Measurements from ENCODE around the gene DNAJC9. TPM values are rescaled to one million over a fixed set of nuclear protein-coding genes. Genes with fewer than 3 reads are reported as not detected.

Gene DNAJC9
- total RNA-seq, 4 donors from 2014 or later: 10.5 to 19.9 (median 17.4) TPM

GRCh38 chr10:73209705-73210104, 37.4 kb downstream of the DNAJC9 start:
- DNase-seq (ENCODE audit: low spot score in 2 of 2): no peak
- intact Hi-C loops (cut with DNase I; ENCODE audit: low total_unique reads): no loop called here
- 45 to 53% methylated on average over 1 of the region's 1 CpG for WGBS, 2 donors
- H3K4me3 ChIP-seq (ENCODE audit: low read depth, poor library complexity, severe bottlenecking): no peak overlapping the region
- TF ChIP-seq CTCF (IDR thresholded peaks at IDR 0.05) (no peak), POLR2A (IDR thresholded peaks at IDR 0.05) (no peak)

- DNase-seq (ENCODE audit: low spot score in 2 of 2): peak in 1 of 2 donors; percentile 22
- no peak overlapping the region for H3K4me3 ChIP-seq (ENCODE audit: low read depth, poor library complexity, severe bottlenecking)
- intact Hi-C loops (cut with DNase I; ENCODE audit: low total_unique reads): no loop called here
- 39 to 44% methylated on average over 2 of the region's 2 CpGs for WGBS, 2 donors
- TF ChIP-seq CTCF (IDR thresholded peaks at IDR 0.05) (no peak), POLR2A (IDR thresholded peaks at IDR 0.05) (no peak)
Observed at GRCh38 chr10:73207883-73208282, 39.2 kb downstream of the DNAJC9 start.

DNA sequence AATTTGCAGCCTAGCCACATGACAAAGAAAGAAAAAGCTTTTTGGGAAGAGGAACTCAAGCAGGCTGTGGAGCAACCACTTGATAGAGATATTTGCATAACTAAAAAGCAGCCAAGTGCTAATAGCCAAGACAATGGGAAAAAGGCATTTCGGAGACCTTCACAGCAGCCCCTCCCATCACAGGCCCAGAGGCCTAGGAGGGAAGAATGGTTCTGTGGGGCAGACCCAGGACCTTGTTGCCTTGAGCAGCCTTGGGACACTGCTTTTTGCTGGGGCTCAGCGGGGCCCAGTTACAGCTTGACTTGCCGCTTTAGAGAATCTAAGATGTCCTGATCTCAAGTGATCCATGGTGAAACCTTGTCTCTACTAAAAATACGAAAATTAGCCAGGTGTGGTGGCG, 40.7 kb downstream of the DNAJC9 start:
- H3K4me3 ChIP-seq (ENCODE audit: low read depth, poor library complexity, severe bottlenecking): no peak overlapping the region
- TF ChIP-seq POLR2A (IDR thresholded peaks at IDR 0.05): no peak
- TF ChIP-seq CTCF (IDR thresholded peaks at IDR 0.05): no peak
- intact Hi-C loops (cut with DNase I; ENCODE audit: low total_unique reads): no loop called here
- 96 to 97% methylated on average over 5 of the region's 5 CpGs for WGBS, 2 donors
- DNase-seq (ENCODE audit: low spot score in 2 of 2): no peak

DNA sequence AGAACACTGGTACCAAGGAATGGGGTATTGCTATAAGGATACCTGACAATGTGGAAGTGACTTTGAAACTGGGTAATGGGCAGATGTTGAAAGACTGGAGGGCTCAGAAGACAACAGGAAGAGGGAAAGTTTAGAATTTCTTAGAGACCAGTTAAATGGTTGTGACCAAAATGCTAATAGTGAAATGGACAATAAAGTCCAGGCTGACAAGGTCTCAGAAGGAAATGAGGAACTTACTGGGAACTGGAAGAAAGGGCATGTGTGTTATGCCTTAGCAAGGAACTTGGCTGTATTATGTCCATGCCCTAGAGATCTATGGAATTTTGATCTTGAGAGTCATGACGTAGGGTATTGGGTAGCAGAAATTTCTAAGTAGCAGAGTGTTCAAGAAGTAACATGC, 41.2 kb downstream of the DNAJC9 start:
- DNase-seq (ENCODE audit: low spot score in 2 of 2): no peak
- no peak overlapping the region for H3K4me3 ChIP-seq (ENCODE audit: low read depth, poor library complexity, severe bottlenecking)
- WGBS, 2 donors: 100% methylated on average over 1 of the region's 1 CpG
- intact Hi-C loops (cut with DNase I; ENCODE audit: low total_unique reads): no loop called here
- TF ChIP-seq POLR2A (IDR thresholded peaks at IDR 0.05) (no peak), CTCF (IDR thresholded peaks at IDR 0.05) (no peak)

GRCh38 chr10:73205081-73205480, 42.0 kb downstream of the DNAJC9 start:
- TF ChIP-seq POLR2A (IDR thresholded peaks at IDR 0.05) (no peak), CTCF (IDR thresholded peaks at IDR 0.05) (no peak)
- intact Hi-C loops (cut with DNase I; ENCODE audit: low total_unique reads): no loop called here
- no peak for DNase-seq (ENCODE audit: low spot score in 2 of 2)
- WGBS, 2 donors: 88 to 94% methylated on average over 3 of the region's 3 CpGs
- H3K4me3 ChIP-seq (ENCODE audit: low read depth, poor library complexity, severe bottlenecking): no peak overlapping the region

Other genes starting within 250 kb of the DNAJC9 start
- 10 to 100 TPM; 14.3 to 29.5 (median 20.5) TPM for gene P4HA1, start 150.4 kb downstream of the DNAJC9 start, total RNA-seq
- 1 to 10 TPM; 1.3 to 3.6 (median 2.9) TPM for gene NUDT13, start 136.8 kb downstream of the DNAJC9 start, total RNA-seq
- 10 to 100 TPM; 29.8 to 35.4 (median 31.3) TPM for gene ECD, start 79.2 kb downstream of the DNAJC9 start, total RNA-seq
- 10 to 100 TPM; 12.4 to 21.7 (median 16.3) TPM for gene FAM149B1, start 79.1 kb downstream of the DNAJC9 start, total RNA-seq
- 10 to 100 TPM; 25.3 to 43.3 (median 40.0) TPM for gene MRPS16, start 5.4 kb upstream of the DNAJC9 start, total RNA-seq
- gene CFAP70, start 111.6 kb upstream of the DNAJC9 start, total RNA-seq: 1 to 10 TPM in 3 of 4 donors, under 1 TPM in 1; 0.94 to 7.0 (median 1.8) TPM
- 100 to 1,000 TPM in 2 of 4 donors, 10 to 100 TPM in 2; 73.7 to 104 (median 98.8) TPM for gene ANXA7, start 166.8 kb upstream of the DNAJC9 start, total RNA-seq
- gene MSS51, start 186.3 kb upstream of the DNAJC9 start, total RNA-seq: 1 to 10 TPM in 2 of 4 donors, under 1 TPM in 2; 0.38 to 2.2 (median 0.86) TPM
- 10 to 100 TPM; 19.8 to 25.1 (median 24.1) TPM for gene PPP3CB, start 248.8 kb upstream of the DNAJC9 start, total RNA-seq

All from lower leg skin (tissue), 4 donors.